Stimulated activated CD4-positive, alpha-beta T cell treated with anti-CD3 and anti-CD28 coated beads, TNF-alpha, amount 100 ng/mL, for 24 hours (primary cell): Measurements from ENCODE around the gene AGPS.
A peak's percentile ranks its signal among the peaks of the same experiment; 100 is the strongest.

Experiments
- DNase-seq, 3 experiments: peaks; one replicate each; pipeline ENCODE4 v3.0.0-alpha.2; 2020; ENCODE audit warnings: low read depth in 3 of 3

AGPS gene

GRCh38 chr2:177551989-177552421 lies 159.4 kb downstream of the AGPS start:
- DNase-seq = no peak

- peak; percentile 78 to 82 (median 78) for DNase-seq
These were observed 160.0 kb downstream of the AGPS start for GRCh38 chr2:177552422-177553175.

GRCh38 chr2:177553176-177553884 lies 160.8 kb downstream of the AGPS start:
- no peak for DNase-seq

- no peak for DNase-seq
These were observed 161.8 kb downstream of the AGPS start for GRCh38 chr2:177554365-177554764.

- DNase-seq = no peak
These were observed 163.6 kb downstream of the AGPS start for GRCh38 chr2:177556153-177556552.

GRCh38 chr2:177557794-177558193 lies 165.2 kb downstream of the AGPS start:
- DNase-seq = no peak

- DNase-seq = no peak
These were observed 167.1 kb downstream of the AGPS start for GRCh38 chr2:177559638-177560037.

- no peak for DNase-seq
These were observed 175.8 kb downstream of the AGPS start for GRCh38 chr2:177568390-177568789.

- no peak for DNase-seq
These were observed 176.3 kb downstream of the AGPS start for GRCh38 chr2:177568893-177569292.

GRCh38 chr2:177572236-177572671 lies 179.7 kb downstream of the AGPS start:
- DNase-seq = no peak

GRCh38 chr2:177573120-177573519 lies 180.5 kb downstream of the AGPS start:
- DNase-seq = no peak

- DNase-seq = no peak
These were observed 181.8 kb downstream of the AGPS start for GRCh38 chr2:177574356-177574755.

GRCh38 chr2:177575358-177575757 lies 182.8 kb downstream of the AGPS start:
- DNase-seq = no peak

- no peak for DNase-seq
These were observed 184.5 kb downstream of the AGPS start for GRCh38 chr2:177577075-177577474.

GRCh38 chr2:177578454-177578853 lies 185.9 kb downstream of the AGPS start:
- no peak for DNase-seq

GRCh38 chr2:177579486-177580036 lies 187.0 kb downstream of the AGPS start:
- DNase-seq = no peak

- no peak for DNase-seq
These were observed 189.4 kb downstream of the AGPS start for GRCh38 chr2:177582000-177582399.

- DNase-seq = no peak
These were observed 191.6 kb downstream of the AGPS start for GRCh38 chr2:177584030-177584692.

- no peak for DNase-seq
These were observed 192.8 kb downstream of the AGPS start for GRCh38 chr2:177585234-177585863.

- no peak for DNase-seq
These were observed 193.6 kb downstream of the AGPS start for GRCh38 chr2:177586154-177586553.

- DNase-seq = no peak
These were observed 194.8 kb downstream of the AGPS start for GRCh38 chr2:177587371-177587770.

GRCh38 chr2:177588671-177589070 lies 196.1 kb downstream of the AGPS start:
- DNase-seq = no peak
